Epithelial cell of esophagus (primary cell): ENCODE results near the gene MTREX.

Experiments
- DNase-seq: peaks from one replicate; pipeline ENCODE4 v3.0.0; 2010; ENCODE audit warnings: low read depth
- H3K4me3 ChIP-seq: 2 replicates; pipeline ENCODE4 v1.5.1; 2011; ENCODE audit warnings: mild to moderate bottlenecking, low read length, control low read depth
- TF ChIP-seq, protein P1 (sequence below): IDR thresholded peaks from 2 replicates; pipeline ENCODE4 v1.5.1; 2011; ENCODE audit warnings: low read depth, mild to moderate bottlenecking, low read length, control low read depth, inconsistent platforms; ENCODE audit not compliant: insufficient read depth; ENCODE audit errors: missing control alignments

Gene MTREX

DNA sequence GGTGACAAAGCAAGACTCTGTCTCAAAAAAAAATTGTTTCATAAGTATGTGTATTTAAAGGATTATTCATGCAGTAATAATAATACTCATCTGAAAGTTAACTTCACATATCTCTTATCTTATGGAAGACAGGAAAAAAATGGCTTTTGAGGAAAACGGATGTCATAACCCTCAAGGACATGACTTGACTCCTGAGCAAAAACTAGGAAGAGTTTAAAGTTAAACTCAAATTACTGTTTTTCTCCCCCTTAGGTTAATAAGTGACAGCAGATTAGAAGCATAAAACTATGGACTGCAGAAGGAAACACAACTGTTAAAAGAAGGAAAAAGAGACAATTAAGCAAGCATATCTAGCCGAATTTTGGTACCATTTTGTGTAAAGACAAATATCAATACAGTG, 16.8 kb upstream of the MTREX start:
- TF ChIP-seq, protein P1, sequence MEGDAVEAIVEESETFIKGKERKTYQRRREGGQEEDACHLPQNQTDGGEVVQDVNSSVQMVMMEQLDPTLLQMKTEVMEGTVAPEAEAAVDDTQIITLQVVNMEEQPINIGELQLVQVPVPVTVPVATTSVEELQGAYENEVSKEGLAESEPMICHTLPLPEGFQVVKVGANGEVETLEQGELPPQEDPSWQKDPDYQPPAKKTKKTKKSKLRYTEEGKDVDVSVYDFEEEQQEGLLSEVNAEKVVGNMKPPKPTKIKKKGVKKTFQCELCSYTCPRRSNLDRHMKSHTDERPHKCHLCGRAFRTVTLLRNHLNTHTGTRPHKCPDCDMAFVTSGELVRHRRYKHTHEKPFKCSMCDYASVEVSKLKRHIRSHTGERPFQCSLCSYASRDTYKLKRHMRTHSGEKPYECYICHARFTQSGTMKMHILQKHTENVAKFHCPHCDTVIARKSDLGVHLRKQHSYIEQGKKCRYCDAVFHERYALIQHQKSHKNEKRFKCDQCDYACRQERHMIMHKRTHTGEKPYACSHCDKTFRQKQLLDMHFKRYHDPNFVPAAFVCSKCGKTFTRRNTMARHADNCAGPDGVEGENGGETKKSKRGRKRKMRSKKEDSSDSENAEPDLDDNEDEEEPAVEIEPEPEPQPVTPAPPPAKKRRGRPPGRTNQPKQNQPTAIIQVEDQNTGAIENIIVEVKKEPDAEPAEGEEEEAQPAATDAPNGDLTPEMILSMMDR, result no peak
- DNase-seq, result no peak
- no peak overlapping the region for H3K4me3 ChIP-seq

DNA sequence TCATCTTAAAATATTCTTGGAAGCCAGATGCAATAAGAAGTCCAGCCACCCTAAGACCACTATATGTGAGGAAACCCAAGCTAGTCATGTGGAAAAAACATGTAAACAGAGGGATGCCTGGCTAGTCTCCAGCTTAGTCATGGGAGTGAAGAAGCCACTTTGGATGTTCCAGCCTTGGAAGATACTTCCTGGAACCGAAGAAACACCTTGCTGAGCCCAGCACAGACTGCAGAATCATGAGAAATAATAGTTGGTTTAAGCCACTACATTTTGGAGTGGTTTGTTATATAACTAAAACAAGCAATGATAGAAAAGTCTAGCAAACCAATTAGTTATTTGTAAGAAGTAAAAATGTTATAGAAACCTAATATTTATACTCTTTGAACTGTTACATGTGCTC, 12.9 kb upstream of the MTREX start:
- TF ChIP-seq, protein P1, result no peak
- no peak overlapping the region for H3K4me3 ChIP-seq
- no peak for DNase-seq

DNA sequence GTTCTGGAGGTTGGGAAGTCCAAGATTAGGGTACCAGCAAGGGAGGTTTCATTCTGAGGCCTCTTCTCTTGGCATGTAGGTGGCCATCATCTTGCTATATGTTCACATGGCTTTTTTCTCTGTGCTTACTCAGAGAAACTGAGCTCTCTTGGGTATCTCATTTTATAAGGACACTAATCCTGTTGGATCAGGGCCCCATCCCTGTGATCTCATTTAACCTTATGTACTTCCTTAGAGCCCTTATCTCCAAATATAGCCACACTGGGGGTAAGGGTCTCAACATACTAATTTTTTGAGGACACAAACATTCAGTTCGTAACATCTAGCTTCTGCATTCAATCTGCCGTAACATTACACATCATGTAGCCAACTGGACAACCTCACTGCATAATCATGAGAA, 6.9 kb upstream of the MTREX start:
- TF ChIP-seq, protein P1, result no peak
- H3K4me3 ChIP-seq, result no peak overlapping the region
- DNase-seq, result no peak

DNA sequence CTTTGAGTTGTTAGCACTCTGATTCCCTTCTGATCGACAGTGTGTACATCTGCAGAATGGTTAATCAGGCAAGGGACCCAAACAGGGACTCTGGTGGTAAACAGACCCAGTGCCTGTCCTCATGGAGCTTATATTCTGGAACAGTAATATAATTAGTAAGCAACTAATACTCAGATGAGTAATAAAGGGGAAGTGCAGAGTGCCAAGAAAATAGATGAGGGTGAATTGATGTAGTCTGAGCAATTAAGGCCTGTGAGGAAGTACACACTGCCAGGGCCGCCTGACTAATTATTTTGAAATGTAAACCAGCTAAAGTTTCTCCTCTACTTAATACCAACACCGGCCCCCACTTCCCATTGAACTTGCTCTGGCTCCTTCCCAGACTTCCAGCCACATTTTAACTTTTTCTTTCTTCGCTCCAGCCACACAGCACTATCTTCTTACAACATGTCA, 4.5 kb upstream of the MTREX start:
- TF ChIP-seq, protein P1, result no peak
- H3K4me3 ChIP-seq, result no peak overlapping the region
- peak; percentile 92 for DNase-seq

DNA sequence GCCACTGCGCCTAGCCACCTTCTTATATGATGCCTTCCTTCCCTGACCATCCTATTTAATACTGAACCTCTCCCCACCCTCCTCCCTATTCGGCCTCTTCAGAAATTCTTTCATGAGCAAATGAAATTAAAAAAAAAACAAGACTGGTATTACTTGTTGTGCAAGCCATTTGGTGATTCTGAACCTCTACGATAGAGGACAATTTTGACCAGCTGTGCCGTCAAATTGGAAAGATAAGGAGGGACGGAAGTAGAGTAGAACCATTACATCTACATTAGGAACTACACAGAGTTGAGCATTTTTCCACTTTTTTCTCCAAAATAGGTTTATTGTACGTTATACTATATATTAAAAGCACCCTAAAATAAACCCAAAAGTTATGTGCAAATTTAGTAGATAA, 3.2 kb upstream of the MTREX start:
- no peak for DNase-seq
- no peak overlapping the region for H3K4me3 ChIP-seq
- TF ChIP-seq, protein P1, result no peak

DNA sequence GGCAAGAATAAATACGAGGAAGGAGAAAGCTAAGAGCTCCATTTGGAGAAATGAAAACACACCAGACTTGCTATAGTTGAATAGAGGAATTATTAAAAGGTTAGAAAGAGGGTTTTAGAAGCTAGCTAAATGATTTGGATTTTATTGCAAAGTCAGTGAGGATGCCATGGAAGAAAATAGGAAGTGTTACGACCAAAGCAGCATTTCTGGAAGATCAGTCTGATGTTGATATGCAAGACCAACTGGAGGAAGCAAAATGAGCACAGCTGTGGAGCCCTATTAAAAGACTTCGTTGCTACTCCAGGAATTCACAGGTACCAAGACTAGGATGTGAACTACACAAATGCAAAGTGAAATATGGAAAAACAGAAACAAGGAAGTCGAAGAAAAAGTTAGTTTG, 2.4 kb upstream of the MTREX start:
- no peak overlapping the region for H3K4me3 ChIP-seq
- TF ChIP-seq, protein P1, result no peak
- DNase-seq, result no peak

DNA sequence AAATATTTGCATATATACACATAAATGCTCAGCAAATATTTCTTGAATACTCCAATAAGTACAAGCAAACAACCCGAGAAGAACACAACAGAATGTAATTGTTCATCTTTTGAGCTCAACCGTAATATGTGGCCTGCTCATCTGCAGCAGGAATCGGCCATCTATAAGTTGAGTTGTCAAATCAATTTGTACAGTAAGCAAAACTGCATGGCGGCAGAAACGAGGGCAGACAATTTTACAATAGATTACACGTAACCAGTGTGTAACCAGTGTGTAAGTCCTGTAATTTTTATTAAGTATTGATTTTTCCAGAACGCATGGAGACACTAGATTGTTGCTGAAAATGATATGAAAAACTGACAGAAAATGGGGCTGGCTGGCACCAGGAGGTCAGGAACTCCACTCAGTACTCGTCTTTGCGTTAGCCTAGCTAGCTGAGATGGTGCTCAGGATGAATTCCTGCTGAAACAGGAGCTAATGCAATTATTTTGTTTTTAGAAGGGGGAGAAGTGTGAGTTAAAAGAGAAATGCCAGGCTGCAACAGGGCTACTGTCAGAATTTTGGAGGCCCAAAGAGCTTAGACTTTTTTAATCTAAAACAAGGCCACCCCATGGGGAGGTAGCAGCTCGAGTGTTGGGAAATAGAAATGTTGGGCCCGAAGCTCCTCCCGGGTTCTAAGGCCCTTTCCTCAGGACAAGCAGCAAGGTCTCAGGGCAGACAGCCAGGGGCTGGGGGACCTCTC, 977 bp upstream of the MTREX start:
- peak; percentile 24 for DNase-seq
- TF ChIP-seq, protein P1, result no peak
- peak overlapping the region; percentile 96 for H3K4me3 ChIP-seq
